Dermis blood vessel endothelial cell (primary cell): ENCODE data around the gene DDX11. TPM values are rescaled to one million over a fixed set of nuclear protein-coding genes. Genes with fewer than 3 reads are reported as not detected.
"Not testable (repeated sequence)": the region's sequence is repeated elsewhere in the genome, so short reads cannot be mapped to it uniquely, and the experiment has no call there.

Experiments used
- DNase-seq: peaks from one replicate; pipeline ENCODE4 v3.0.0; 2010
- total RNA-seq: library from RNA; depleted of rRNA; stranded (reverse); fragments of >200 nt; gene quantifications from 2 replicates; pipeline ENCODE4 v1.2.3, GENCODE V29; 2014

DDX11 gene
- total RNA-seq, 1 donor from 2014 or later = 19.7 TPM

DNA sequence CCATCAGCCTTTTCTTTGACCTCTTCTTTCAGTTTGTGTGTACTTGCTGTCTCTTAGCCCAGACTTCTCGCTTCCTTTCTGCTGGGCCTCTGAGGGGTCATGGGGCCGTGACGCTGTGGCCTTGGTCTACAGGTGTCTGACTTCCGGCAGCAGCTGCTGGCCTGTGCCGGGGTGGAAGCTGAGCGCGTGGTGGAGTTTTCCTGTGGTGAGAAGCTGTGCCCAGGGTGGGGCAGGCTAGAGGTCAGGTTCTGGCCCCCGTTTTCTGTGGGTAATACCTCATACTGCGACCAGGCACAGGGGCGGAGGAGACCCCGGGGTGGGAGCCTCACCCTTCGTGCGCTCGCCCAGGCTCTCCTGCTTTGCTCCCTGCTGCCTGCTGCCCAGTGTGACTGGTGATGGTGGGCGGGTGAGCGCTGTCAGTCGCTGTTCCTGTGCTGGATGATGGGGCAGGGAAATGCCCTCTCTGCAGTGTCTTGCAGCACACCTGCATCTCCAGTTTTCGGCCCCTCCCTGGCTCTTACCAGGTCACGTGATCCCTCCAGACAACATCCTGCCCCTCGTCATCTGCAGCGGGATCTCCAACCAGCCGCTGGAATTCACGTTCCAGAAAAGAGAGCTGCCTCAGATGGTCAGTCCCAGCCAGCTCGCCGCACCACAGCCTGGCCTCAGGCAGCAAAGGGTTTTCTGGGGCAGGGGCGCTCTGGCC lies 27.0 kb downstream of the DDX11 start:
- not testable (repeated sequence) for DNase-seq

DNA sequence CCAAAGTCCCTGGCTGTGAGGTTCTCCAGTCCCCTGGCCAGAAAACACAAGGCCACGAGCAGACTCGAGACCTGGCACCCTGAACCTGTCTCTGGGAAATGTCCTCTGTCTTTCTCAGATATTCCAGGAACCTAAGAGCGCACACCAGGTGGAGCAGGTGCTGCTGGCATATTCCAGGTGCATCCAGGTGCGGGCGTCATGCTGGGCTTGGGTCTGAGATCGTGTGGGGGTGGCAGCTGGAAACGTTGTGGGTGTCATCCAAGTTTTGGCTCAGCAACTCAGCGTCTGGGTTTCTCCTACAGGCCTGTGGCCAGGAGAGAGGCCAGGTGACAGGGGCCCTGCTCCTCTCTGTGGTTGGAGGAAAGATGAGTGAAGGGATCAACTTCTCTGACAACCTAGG lies 28.5 kb downstream of the DDX11 start:
- not testable (repeated sequence) for DNase-seq

DNA sequence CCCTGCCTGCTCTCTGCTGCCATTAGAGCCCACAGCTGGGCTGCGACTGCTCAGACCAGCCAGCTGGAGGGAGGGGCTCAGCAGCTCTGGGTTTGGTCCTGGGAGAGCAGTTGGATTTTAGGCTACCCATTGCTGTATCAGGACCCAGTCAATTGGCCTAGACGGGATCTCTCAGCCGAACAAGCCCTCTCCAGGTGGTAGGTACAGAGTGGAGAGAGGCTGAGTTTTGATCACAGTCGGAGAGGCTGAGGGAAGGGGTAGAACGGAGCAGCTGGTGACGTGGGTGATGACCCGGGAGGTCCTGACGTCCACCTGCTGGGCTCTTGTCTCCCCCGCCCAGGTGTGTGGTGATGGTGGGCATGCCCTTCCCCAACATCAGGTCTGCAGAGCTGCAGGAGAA lies 28.9 kb downstream of the DDX11 start:
- DNase-seq = not testable (repeated sequence)

DNA sequence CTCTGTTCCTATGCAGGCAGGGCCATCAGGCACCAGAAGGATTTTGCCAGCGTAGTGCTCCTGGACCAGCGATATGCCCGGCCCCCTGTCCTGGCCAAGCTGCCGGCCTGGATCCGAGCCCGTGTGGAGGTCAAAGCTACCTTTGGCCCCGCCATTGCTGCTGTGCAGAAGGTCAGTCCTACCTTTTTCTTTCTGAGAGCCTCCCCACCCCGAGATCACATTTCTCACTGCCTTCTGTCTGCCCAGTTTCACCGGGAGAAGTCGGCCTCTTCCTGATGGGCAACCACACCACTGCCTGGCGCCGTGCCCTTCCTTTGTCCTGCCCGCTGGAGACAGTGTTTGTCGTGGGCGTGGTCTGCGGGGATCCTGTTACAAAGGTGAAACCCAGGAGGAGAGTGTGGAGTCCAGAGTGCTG lies 29.9 kb downstream of the DDX11 start:
- peak; percentile 50 for DNase-seq

DNA sequence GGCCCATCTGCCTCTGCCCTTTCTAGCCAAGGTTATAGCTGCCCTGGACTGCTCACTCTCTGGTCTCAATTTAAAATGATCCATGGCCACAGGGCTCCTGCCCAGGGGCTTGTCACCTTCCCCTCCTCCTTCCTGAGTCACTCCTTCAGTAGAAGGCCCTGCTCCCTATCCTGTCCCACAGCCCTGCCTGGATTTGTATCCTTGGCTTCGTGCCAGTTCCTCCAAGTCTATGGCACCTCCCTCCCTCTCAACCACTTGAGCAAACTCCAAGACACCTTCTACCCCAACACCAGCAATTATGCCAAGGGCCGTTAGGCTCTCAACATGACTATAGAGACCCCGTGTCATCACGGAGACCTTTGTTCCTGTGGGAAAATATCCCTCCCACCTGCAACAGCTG lies 30.6 kb downstream of the DDX11 start:
- not testable (repeated sequence) for DNase-seq

DNA sequence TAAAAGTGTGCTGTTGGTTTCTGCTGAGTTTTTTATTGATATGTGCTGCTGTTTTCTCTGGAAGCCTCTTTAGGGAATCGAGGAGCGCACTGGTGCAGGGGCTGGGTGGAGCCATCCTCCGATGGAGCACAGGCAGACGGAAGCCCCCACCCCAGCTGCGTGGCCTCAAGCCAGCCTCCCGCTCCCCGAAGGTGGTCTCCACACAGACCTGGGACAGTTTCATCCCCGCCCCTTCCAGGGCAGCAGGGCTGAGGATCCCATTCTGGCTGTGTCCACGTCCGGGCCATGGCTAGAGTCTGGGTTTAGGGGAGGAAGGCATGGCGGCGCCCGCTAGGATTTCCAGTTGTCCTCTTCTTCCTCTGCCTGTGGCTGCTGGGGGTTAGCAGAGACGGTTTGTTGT lies 31.1 kb downstream of the DDX11 start:
- DNase-seq = not testable (repeated sequence)

DNA sequence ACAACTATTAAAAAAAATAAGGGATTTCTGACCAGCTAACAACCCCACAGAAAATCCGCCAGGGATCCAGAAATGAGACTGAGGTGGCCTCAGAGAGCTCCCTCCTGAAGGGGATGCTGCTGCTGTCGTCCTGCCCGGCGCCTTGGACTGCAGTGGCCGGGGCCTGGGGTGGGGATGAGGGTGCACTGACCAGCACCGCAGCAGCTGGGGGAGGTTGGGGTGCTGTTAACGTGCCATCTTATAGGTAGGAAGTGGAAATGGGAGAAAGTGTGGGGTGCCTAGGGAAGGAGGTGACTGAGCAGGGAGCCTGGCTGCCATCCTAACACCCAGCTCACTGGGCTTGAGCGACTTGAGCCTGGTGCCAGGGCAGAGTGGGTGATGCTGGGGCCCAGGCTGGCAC lies 32.0 kb downstream of the DDX11 start:
- DNase-seq = no peak

DNA sequence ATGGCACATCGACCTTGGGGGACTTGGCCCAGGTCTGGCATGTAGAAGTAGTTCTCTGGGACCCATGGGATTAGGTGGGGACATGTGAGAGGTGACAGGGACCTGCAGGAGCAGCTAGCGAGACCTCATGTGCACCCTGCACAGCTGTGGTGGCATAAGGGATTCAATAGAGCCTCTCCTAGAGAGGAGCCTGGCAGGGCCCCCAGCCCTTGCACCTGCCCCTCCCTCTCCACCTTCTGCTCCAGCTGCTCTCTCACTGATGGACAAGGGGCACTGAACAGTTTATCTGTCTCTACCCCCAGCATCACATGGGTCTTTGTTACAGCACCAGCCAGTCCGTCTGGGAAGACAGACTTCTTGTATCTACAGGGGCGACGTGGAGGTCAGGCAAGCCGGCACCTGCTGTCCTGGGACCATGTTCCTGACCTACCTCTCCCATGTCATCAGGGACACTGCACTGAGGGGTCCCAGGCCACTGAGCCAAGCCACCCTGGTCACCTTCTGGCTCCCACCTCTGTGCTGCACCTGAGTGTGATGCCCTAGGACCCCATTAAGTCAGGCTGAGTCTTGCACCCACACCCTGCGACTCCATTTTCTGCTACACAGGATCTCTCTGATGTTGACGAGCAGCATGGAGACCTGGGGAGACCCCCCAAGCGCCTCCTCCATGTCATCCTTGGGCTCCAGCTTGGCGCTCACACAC lies 32.6 kb downstream of the DDX11 start:
- no peak for DNase-seq

DNA sequence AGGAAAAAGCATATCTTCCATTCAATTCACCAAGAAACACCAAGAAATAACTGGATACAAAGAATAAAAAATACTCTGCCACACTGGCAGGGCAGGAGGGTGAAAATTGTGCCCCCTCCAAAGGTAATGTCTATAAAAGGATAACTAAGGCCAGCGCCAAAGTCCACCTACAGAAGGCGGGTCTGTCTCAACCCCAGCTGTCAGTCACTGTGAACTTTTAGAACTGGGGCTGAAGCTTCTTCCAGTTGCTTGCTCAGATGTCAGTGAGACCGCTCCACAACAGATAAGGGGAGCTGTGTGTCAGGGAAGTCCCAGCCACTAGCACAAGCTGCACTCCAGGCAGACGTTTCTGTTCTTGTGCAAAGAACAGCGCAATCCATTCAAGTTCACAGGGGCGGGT lies 36.1 kb downstream of the DDX11 start:
- DNase-seq = not testable (repeated sequence)

DNA sequence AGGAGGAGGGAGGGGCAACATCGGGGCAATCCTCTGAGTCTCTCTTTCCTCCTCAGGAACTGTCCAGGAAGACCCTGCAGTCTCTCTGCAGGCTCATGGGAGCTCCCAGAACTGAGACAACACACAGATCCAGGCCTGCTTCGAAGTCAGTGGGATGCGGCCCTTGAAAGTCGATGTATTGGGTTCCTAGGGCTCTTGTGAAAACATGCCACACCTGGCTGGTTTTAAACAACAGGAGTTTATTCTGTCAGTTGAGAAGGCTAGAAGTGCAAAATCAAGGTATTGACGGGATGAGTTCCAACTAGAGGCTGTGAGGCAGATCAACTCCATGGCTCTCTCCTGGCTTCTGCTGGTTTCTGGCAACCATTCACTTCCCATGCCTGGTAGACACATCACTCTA lies 36.6 kb downstream of the DDX11 start:
- not testable (repeated sequence) for DNase-seq

DNA sequence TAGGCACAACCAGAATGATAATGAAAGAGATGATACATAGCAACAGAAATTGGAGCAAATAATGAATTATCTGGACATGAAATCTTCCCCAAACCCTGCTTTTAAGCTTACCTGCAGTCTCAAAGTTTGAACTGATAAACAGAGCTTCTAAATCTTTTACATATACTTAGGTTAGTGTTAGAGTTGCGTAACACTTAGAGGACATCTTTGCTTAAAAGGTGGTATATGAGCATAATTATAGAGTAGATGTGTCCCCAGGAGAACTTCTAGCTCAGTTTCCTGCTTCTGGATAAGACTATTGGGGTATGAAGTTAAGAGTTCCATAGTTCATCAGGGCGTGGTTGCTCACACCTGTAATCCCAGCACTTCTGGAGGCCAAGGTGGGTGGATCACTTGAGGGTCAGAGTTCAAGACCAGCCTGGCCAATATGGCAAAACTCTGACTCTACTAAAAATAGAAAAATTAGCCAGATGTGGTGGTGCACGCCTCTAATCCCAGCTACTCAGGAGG lies 41.5 kb downstream of the DDX11 start:
- DNase-seq = not testable (repeated sequence)

DNA sequence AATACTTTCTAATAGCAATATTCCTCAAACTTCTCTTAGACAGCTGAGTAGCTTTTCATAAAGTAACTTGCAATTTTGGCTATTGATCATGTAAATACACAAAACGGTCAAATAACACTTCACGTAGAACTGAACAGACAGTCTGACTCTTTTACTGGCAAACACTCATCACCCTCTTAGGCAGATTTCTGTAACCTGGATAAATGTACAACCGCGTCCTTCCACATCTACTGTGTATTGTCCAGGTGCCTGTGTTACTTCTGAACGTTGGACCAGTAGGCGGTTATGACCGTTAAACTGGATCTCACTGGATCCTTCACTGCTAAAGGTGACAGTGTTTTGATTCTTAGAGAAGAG lies 43.2 kb downstream of the DDX11 start:
- not testable (repeated sequence) for DNase-seq

DNA sequence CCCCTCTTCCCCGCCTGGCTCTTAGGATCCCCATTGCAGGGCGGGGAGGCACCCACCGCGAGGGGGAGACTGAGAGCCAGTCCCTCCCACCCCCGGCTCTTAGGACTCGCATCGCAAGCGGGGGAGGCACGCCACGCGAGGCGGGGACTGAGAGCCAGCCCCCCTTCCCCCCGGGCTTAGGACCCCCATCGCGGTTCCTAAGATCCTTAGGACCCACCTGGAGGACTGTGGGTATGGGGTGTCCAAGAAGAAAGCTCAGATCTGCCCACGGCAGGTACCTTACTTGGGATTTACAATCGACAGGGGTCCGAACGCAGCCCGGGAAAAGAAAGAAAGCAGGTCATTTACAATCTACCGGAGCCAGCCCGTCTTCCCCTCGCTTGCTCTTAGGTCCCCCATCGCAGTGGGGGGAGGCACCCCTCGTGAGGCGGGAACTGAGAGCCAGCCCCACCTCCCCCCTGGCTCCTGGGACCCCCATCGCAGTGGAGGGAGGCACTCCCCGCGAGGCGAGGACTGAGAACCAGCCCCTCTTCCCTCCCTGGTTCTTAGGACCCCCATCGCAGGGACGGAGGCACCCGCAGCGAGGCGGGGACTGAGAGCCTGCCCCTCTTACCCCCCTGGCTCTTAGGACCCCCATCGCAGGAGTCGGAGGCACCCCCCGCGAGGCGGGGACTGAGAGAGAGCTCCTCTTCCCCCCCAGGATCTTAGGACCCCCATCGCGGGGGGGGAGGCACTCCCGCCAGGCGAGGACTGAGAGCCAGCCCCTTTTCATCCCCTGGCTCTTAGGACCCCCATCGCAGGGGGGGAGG lies 43.7 kb downstream of the DDX11 start:
- peak; percentile 39 for DNase-seq

DNA sequence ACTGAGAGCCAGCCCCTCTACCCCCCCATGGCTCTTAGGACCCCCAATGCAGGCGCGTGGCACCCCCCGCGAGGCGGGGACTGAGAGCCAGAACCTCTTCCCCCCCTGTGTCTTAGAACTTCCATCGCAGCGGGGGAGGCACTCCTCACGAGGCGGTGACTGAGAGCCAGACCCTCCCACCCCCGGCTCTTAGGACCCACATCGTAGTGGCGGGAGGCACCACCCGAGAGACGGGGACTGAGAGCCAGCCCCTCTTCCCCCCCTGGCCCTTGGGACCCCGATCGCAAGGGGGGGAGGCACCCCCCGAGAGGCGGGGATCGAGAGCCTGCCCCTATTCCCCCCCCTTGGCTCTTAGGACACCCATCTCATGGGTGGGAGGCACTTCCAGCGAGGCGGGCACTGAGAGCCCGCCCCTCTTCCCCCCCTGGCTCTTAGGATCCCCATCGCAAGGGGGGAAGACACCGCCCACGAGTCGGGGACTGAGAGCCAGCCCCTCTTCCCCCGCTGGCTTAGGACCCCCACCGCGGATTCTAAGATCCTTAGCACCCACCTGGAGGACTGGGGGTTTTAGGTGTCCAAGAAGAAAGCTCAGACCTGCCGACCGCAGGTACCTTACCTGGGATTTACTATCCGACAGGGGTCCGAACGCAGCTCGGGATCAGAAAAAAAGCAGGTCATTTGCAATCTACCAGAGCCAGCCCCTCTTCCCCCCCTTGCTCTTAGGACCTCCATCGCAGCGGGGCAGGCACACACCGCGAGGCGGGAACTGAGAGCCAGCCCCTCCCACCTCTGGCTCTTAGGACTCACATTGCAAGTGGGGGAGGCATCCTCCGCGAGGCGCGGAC lies 44.9 kb downstream of the DDX11 start:
- DNase-seq = no peak

DNA sequence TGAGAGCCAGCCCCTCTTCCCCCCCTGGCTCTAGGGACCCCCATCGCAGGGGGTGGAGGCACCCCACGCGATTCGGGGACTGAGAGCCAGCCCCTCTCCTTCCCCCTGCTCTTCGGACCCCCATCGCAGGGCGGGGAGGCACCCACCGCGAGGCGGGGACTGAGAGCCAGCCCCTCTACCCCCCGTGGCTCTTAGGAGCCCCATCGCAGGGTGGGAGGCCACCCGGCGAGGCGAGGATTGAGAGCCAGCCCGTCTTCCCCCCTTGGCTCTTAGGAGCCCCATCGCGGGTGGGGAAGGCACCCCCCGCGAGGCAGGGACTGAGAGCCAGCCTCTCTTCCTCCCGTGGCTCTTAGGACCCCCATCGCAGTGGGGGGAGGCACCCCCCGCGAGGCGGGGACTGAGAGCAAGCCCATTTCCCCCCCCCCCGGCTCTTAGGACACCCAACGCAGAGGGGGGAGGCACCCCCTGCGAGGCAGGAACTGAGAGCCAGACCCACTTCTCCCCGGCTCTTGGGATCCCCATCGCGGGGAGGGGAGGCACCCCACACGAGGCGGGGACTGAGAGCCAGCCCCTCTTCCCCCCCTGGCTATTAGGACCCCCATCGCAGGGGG lies 45.6 kb downstream of the DDX11 start:
- DNase-seq = no peak

DNA sequence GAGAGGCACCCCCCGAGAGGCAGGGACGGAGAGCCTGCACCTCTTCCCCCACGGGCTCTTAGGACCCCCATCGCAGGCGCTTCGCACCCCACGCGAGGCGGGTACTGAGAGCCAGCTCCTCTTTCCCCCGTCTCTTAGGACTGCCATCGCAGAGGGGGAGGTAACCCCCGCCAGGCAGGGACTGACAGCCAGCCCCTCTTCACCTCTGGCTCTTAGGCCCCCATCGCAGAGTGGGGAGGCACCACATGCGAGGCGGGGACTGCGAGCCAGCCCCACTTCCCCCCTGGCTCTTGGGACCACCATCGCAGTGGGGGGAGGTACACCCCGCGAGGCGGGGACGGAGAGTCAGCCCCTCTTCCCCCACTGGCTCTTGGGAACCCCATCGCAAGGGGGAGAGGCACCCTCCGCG lies 46.1 kb downstream of the DDX11 start:
- no peak for DNase-seq

DNA sequence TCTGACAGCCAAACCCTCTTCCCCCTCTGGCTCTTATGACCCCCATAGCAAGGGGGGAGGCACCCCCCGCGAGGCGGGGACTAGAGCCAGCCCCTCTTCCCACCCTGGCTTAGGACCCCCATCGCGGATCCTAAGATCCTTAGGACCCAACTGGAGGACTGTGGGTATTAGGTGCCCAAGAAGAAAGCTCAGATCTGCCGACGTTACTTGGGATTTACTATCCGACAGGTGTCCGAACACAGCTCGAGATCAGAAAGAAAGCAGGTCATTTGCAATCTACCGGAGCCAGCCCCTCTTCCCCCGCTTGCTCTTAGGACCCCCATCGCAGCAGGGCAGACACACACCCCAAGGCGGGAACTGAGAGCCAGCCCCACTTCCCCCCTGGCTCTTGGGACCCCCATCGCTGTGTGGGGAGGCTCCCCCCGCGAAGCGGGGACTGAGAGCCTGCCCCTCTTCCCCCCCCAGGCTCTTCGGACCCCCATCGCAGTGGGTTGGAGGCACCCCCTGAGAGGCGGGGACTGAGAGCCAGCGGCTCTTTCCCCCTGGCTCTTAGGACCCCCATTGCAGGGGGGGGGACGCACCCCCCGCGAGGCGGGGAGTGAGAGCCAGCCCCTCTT lies 46.8 kb downstream of the DDX11 start:
- DNase-seq = no peak

DNA sequence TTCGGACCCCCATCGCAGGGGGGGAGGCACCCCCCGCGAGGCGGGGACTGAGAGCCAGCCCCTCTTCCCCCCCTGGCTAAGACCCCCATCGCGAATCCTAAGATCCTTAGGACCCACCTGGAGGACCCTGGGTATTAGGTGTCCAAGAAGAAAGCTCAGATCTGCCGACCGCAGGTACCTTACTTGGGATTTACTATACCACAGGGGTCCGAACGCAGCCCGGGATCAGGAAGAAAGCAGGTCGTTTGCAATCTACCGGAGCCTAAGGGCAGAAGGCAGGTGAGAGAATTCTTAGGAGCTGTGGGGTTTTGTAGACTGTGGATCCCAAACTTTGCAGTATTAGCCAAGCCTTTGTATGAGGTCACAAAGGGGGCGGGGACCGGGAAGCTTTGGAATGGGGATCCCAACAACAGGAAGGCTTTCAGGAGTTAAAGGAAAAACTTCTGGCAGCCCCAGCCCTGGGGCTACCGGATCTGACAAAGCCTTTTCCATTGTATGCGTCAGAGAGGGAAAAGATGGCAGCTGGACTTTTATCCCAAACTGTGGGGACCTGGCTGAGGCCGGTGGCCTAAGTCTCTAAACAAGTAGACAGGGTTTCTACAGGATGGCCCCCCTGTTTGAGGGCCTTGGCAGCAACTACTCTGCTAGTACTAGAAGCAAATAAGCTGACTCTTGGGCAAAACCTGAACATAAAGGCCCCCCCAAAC lies 47.5 kb downstream of the DDX11 start:
- not testable (repeated sequence) for DNase-seq

DNA sequence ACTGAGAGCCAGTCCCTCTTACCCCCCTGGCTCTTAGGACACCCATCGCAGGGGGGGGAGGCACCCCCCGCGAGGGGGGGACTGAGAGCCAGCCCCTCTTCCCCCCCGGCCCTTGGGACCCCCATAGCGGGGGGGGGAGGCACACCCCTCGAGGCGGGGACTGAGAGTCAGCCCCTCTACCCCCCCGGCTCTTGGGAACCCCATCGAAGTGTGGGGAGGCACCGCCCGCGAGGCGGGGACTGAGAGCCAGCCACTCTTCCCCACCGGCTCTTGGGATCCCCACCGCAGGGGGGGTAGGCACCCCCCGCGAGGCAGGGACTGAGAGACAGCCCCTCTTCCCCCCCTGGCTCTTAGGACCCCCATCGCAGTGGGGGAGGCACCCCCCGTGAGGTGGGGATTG lies 48.8 kb downstream of the DDX11 start:
- DNase-seq = no peak

DNA sequence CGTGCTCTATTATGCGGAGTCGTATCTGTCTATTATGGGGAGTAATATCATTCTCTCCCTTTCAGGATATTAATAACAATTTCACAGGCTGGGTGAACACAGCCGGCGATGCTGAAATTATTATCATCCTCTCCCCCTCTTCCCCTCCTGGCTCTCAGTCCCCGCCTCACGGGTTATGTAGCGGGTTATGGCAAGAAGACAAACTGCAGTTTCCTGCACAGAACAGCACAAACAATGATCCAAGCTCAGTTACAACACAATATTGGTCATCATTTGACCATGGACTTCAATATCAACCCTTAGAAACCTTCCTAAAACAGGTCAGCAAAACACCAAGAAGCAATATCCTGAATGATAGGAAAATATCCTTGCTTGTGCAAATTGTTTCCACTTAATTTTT lies 50.5 kb downstream of the DDX11 start:
- DNase-seq = not testable (repeated sequence)

DNA sequence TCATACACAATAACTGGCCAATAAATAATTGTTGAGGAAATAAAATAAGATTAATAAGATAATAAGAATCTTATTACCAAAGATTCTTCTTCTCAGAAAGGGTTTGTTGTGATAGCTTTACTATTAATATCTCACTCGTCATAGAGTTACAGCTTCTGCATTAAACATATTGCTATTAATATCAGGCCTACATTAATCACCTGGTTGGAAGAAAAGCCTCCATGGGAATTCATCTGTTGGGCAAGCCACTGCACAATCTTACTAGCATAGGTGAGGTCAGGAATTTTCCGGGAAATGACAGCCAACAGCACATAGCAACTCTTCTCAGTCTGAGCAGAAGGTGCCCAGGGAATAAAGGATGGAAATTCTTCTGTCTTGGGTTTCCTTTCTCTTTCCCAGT lies 51.5 kb downstream of the DDX11 start:
- not testable (repeated sequence) for DNase-seq
